NCI-H1105 treated with DMSO at 0.1 percent for 48 hours (cell line): ENCODE measurements around the gene EPHA6.

Experiments used
- DNase-seq: peaks from one replicate; lab custom pipeline; 2025; lab: John Stamatoyannopoulos, UW

The EPHA6 gene

GRCh38 chr3:97646932-97647331 lies 832.5 kb downstream of the EPHA6 start:
- no peak for DNase-seq

- peak; percentile 10 for DNase-seq
Observed at GRCh38 chr3:97647441-97647982, 833.1 kb downstream of the EPHA6 start.

GRCh38 chr3:97655971-97656370 lies 841.6 kb downstream of the EPHA6 start:
- no peak for DNase-seq

GRCh38 chr3:97656638-97657037 lies 842.2 kb downstream of the EPHA6 start:
- no peak for DNase-seq

- DNase-seq, result peak; percentile 52
Observed at GRCh38 chr3:97658668-97659285, 844.4 kb downstream of the EPHA6 start.

GRCh38 chr3:97662264-97662663 lies 847.9 kb downstream of the EPHA6 start:
- no peak for DNase-seq

- no peak for DNase-seq
Observed at GRCh38 chr3:97662762-97663161, 848.4 kb downstream of the EPHA6 start.

GRCh38 chr3:97665896-97666295 lies 851.5 kb downstream of the EPHA6 start:
- DNase-seq, result no peak

GRCh38 chr3:97670952-97671351 lies 856.6 kb downstream of the EPHA6 start:
- DNase-seq, result no peak

GRCh38 chr3:97673357-97673997 lies 859.1 kb downstream of the EPHA6 start:
- DNase-seq, result no peak

GRCh38 chr3:97674461-97674860 lies 860.1 kb downstream of the EPHA6 start:
- DNase-seq, result no peak

GRCh38 chr3:97680210-97680609 lies 865.8 kb downstream of the EPHA6 start:
- DNase-seq, result peak; percentile 17

- no peak for DNase-seq
Observed at GRCh38 chr3:97680696-97681095, 866.3 kb downstream of the EPHA6 start.

GRCh38 chr3:97684490-97684889 lies 870.1 kb downstream of the EPHA6 start:
- DNase-seq, result no peak

GRCh38 chr3:97686258-97686657 lies 871.9 kb downstream of the EPHA6 start:
- DNase-seq, result no peak

GRCh38 chr3:97687734-97688133 lies 873.3 kb downstream of the EPHA6 start:
- DNase-seq, result no peak

GRCh38 chr3:97689111-97689510 lies 874.7 kb downstream of the EPHA6 start:
- no peak for DNase-seq

- no peak for DNase-seq
Observed at GRCh38 chr3:97689962-97690361, 875.6 kb downstream of the EPHA6 start.

- DNase-seq, result no peak
Observed at GRCh38 chr3:97691354-97691753, 877.0 kb downstream of the EPHA6 start.

- DNase-seq, result no peak
Observed at GRCh38 chr3:97692389-97692788, 878.0 kb downstream of the EPHA6 start.

- no peak for DNase-seq
Observed at GRCh38 chr3:97692831-97693230, 878.4 kb downstream of the EPHA6 start.

GRCh38 chr3:97694876-97695275 lies 880.5 kb downstream of the EPHA6 start:
- no peak for DNase-seq

- no peak for DNase-seq
Observed at GRCh38 chr3:97698691-97699090, 884.3 kb downstream of the EPHA6 start.

- DNase-seq, result no peak
Observed at GRCh38 chr3:97699889-97700288, 885.5 kb downstream of the EPHA6 start.
